ENCODE results near the gene STT3A.

The STT3A gene

DNA sequence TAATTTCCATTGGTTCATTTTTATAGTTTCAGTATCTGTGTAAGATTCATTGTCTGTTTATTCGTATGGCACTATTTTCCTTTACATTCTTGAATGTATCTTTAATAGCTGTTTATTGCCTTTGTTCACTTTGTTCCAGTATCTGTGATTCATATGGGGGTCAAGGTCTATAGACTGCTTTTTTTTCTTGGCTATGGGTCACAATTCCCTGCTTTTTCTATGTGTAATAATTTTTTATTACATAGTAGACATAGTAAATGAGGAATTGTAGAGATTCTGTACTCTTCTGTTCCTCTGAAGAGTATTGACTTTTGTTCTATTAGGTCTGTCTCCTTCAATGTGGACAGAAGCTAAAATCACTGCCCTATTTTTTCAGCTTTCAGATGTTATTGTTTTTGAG, 77.5 kb downstream of the STT3A start:
- DNase-seq, result no peak

DNA sequence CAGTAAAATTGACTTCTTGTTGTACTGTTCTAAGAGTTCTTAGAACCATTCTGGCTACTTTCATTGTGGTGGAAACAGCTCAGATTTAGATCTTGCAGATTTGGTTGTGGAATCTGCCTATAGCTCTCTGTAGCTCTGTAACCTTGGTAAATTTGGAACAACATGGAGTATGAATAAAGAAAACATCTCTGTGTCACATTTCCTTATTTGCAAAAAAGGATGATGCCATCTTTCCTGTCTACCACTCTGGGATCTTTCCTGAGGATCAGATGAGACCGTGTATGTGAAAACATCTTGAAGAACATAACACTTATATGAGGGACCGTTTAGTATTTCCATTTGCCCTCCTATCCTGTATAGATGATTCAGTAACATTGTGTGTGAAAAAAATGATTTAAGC, 78.9 kb downstream of the STT3A start:
- DNase-seq, result no peak
